ENCODE measurements around the gene WDHD1. TPM values are rescaled to one million over a fixed set of nuclear protein-coding genes. Genes with fewer than 3 reads are reported as not detected.

Gene WDHD1
- total RNA-seq, 2 donors from 2014 or later, result 3.0 to 5.1 TPM

DNA sequence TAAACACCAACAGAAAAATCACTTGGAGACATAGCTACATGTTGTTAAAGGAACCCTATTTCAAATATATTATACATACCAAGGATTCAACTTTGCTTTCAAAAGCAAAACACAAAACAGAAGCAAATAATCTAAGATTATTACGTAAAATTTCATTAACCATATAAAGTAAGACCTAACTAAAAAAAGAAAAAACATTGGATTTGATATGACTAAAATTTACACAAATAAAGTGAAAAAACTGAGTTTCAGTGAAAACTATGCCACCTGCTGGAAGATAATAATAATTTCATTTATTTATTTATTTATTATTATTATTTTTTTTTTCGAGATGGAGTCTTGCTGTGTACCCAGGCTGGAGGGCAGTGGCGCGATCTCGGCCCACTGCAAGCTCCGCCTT lies 45.2 kb downstream of the WDHD1 start:
- Histone ChIP-seq H3K9me3 (no peaks in the 10 kb centered on the region), H3K36me3 (no peaks in the 10 kb centered on the region), H3K4me3 (no peak overlapping the region), H3K27ac (no peak overlapping the region), H3K27me3 (replicated peaks; ENCODE audit: insufficient read depth) (no peaks in the 10 kb centered on the region), H3K4me1 (replicated peaks) (no peaks in the 10 kb centered on the region)
- WGBS, result 76% methylated on average over 6 of the region's 6 CpGs
- DNase-seq (ENCODE audit: low spot score), result no peak
- intact Hi-C loops (cut with DNase I), result no loop called here
- no peak for TF ChIP-seq POLR2AphosphoS5 (IDR thresholded peaks at IDR 0.05)
- TF ChIP-seq, protein P1, sequence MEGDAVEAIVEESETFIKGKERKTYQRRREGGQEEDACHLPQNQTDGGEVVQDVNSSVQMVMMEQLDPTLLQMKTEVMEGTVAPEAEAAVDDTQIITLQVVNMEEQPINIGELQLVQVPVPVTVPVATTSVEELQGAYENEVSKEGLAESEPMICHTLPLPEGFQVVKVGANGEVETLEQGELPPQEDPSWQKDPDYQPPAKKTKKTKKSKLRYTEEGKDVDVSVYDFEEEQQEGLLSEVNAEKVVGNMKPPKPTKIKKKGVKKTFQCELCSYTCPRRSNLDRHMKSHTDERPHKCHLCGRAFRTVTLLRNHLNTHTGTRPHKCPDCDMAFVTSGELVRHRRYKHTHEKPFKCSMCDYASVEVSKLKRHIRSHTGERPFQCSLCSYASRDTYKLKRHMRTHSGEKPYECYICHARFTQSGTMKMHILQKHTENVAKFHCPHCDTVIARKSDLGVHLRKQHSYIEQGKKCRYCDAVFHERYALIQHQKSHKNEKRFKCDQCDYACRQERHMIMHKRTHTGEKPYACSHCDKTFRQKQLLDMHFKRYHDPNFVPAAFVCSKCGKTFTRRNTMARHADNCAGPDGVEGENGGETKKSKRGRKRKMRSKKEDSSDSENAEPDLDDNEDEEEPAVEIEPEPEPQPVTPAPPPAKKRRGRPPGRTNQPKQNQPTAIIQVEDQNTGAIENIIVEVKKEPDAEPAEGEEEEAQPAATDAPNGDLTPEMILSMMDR (IDR thresholded peaks at IDR 0.05), result no peak

DNA sequence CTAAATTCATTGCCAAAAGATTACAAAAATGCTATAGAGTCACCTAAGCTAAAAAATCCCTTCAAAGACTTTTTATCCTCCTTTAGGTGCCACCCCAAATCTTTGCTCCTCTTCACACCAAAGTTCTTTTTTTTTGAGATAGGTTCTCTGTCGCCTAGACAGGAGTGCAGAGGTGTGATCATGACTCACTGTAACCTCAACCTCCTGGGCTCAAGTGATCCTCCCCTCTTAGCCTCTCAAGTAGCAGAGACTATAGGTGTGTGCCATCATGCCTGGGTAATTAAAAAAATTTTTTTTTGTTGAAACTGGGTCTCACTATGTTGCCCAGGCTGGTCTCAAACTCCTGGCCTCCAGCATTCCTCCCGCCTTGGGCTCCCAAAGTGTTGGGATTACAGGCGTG lies 47.9 kb downstream of the WDHD1 start:
- intact Hi-C loops (cut with DNase I), result no loop called here
- no peak for TF ChIP-seq POLR2AphosphoS5 (IDR thresholded peaks at IDR 0.05)
- no peak for TF ChIP-seq POLR2A (IDR thresholded peaks at IDR 0.05)
- TF ChIP-seq, protein P1 (IDR thresholded peaks at IDR 0.05), result no peak
- no peaks in the 10 kb centered on the region for H3K9me3 ChIP-seq
- no peaks in the 10 kb centered on the region for H3K36me3 ChIP-seq
- no peaks in the 10 kb centered on the region for H3K4me1 ChIP-seq (replicated peaks)
- no peak overlapping the region for H3K4me3 ChIP-seq
- WGBS, result 79% methylated on average over 3 of the region's 3 CpGs
- DNase-seq (ENCODE audit: low spot score), result no peak
- no peaks in the 10 kb centered on the region for H3K27me3 ChIP-seq (replicated peaks; ENCODE audit: insufficient read depth)
- no peak overlapping the region for H3K27ac ChIP-seq

DNA sequence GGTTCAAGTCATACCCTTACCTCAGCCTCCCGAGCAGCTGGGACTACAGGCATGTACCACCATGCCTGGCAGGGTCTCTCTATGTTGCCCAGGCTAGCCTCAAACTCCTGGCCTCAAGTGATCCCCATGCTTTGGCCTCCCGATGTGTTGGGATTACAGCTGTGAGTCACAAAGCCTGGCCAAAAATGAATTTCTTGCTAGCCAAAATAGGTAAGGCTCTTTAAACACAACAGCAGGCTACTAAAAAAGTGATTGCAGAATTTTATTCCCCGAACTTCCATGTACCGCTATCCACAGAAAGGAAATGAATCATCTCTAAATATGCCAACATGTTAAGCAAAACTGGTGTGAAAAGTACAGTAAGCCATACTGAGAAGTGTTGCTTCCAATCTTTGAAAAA lies 50.6 kb downstream of the WDHD1 start:
- intact Hi-C loops (cut with DNase I), result no loop called here
- H3K36me3 ChIP-seq, result no peaks in the 10 kb centered on the region
- no peak overlapping the region for H3K4me3 ChIP-seq
- no peaks in the 10 kb centered on the region for H3K4me1 ChIP-seq (replicated peaks)
- no peaks in the 10 kb centered on the region for H3K9me3 ChIP-seq
- no peak overlapping the region for H3K27ac ChIP-seq
- 79% methylated on average over 4 of the region's 4 CpGs for WGBS
- no peak for TF ChIP-seq POLR2A (IDR thresholded peaks at IDR 0.05)
- TF ChIP-seq, protein P1 (IDR thresholded peaks at IDR 0.05), result no peak
- no peak for TF ChIP-seq POLR2AphosphoS5 (IDR thresholded peaks at IDR 0.05)
- no peaks in the 10 kb centered on the region for H3K27me3 ChIP-seq (replicated peaks; ENCODE audit: insufficient read depth)
- no peak for DNase-seq (ENCODE audit: low spot score)

DNA sequence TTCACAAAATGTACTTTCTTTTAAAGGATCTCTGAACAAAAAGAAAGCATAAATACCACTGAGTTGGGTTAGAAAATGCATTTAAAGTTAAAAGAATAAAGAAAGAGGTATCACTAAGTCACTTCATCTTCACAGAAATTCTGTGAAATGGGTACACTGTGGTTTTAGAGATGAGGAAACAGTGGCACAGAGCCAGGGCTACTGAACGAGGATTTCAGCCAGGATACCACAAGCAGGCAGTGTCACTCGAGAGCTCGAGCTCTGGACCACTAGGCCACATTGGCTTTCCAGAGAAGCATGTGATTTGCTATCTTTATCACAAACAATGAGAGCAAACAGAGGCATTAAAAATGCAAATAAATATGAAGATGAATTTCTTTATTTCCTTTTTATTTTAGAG lies 51.0 kb downstream of the WDHD1 start:
- no peaks in the 10 kb centered on the region for H3K36me3 ChIP-seq
- H3K4me1 ChIP-seq (replicated peaks), result no peaks in the 10 kb centered on the region
- H3K9me3 ChIP-seq, result no peaks in the 10 kb centered on the region
- intact Hi-C loops (cut with DNase I), result no loop called here
- H3K4me3 ChIP-seq, result no peak overlapping the region
- no peak for DNase-seq (ENCODE audit: low spot score)
- no peaks in the 10 kb centered on the region for H3K27me3 ChIP-seq (replicated peaks; ENCODE audit: insufficient read depth)
- no peak for TF ChIP-seq POLR2A (IDR thresholded peaks at IDR 0.05)
- TF ChIP-seq, protein P1 (IDR thresholded peaks at IDR 0.05), result no peak
- TF ChIP-seq POLR2AphosphoS5 (IDR thresholded peaks at IDR 0.05), result no peak
- 81% methylated on average over 3 of the region's 3 CpGs for WGBS
- H3K27ac ChIP-seq, result no peak overlapping the region

DNA sequence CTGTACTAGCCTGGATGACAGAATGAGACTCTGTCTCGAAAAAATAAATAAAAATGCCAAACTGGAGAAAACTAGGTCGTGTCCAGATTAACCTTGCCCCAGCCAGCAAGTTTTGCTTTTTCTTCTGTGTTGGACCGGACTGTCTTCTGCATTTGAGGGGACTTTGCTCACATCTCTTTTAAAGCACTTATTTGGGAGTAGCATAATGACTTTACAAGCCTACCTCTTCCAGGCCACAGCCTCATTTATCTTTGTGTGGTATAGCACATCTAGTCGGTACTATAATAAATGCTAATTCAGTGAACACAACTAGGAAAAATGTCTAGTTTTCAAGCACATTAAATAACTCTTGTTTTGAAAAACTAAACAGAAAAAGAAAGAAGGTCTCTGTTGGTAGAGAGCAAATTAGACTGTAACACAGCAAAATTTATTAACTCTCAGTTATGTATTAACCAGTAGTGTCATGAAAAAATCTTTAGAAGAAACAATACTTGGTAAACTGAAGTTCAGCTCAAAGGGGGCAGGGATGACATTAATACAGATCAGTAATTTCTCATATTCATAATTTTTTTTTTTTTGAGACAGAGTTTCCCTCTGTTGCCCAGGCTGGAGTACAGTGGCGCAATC lies 52.0 kb downstream of the WDHD1 start:
- TF ChIP-seq POLR2AphosphoS5 (IDR thresholded peaks at IDR 0.05), result no peak
- TF ChIP-seq, protein P1 (IDR thresholded peaks at IDR 0.05), result no peak
- TF ChIP-seq POLR2A (IDR thresholded peaks at IDR 0.05), result no peak
- H3K4me3 ChIP-seq, result no peak overlapping the region
- intact Hi-C loops (cut with DNase I), result no loop called here
- DNase-seq (ENCODE audit: low spot score), result no peak
- WGBS, result 77% methylated on average over 5 of the region's 5 CpGs
- no peak overlapping the region for H3K27ac ChIP-seq
- H3K4me1 ChIP-seq (replicated peaks), result no peaks in the 10 kb centered on the region
- no peaks in the 10 kb centered on the region for H3K9me3 ChIP-seq
- no peaks in the 10 kb centered on the region for H3K27me3 ChIP-seq (replicated peaks; ENCODE audit: insufficient read depth)
- H3K36me3 ChIP-seq, result no peaks in the 10 kb centered on the region
